Measurements from ENCODE around the gene EPGN. TPM values are rescaled to one million over a fixed set of nuclear protein-coding genes. Genes with fewer than 3 reads are reported as not detected.

Gene EPGN
- total and polyA plus RNA-seq, 7 donors = 0.47 to 4.3 (median 1.5) TPM; not detected in 4

- no peaks in the 10 kb centered on the region for H3K9me3 ChIP-seq
- no peak for ATAC-seq
- whole genome bisulfite sequencing, 3 donors = 89 to 97% (median 89%) methylated on average over 1 of the region's 1 CpG
- no peaks in the 10 kb centered on the region for H3K27me3 ChIP-seq (ENCODE audit: insufficient read depth in 3 of 3, low read length in 2 of 3)
- no peak overlapping the region for H3K27ac ChIP-seq
- TF ChIP-seq, protein P1, sequence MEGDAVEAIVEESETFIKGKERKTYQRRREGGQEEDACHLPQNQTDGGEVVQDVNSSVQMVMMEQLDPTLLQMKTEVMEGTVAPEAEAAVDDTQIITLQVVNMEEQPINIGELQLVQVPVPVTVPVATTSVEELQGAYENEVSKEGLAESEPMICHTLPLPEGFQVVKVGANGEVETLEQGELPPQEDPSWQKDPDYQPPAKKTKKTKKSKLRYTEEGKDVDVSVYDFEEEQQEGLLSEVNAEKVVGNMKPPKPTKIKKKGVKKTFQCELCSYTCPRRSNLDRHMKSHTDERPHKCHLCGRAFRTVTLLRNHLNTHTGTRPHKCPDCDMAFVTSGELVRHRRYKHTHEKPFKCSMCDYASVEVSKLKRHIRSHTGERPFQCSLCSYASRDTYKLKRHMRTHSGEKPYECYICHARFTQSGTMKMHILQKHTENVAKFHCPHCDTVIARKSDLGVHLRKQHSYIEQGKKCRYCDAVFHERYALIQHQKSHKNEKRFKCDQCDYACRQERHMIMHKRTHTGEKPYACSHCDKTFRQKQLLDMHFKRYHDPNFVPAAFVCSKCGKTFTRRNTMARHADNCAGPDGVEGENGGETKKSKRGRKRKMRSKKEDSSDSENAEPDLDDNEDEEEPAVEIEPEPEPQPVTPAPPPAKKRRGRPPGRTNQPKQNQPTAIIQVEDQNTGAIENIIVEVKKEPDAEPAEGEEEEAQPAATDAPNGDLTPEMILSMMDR (IDR thresholded peaks at IDR 0.05) = no peak
- H3K36me3 ChIP-seq (ENCODE audit: insufficient read depth in 1 of 2, low read depth in 1 of 2) = no peaks in the 10 kb centered on the region
- no peak for DNase-seq
- H3K4me3 ChIP-seq = no peak overlapping the region
- intact Hi-C loops (cut with DNase I) = no loop called here
- no peaks in the 10 kb centered on the region for H3K4me1 ChIP-seq
Observed at GRCh38 chr4:74291471-74291870, 16.8 kb upstream of the EPGN start.

- Histone ChIP-seq H3K36me3 (ENCODE audit: insufficient read depth in 1 of 2, low read depth in 1 of 2) (no peaks in the 10 kb centered on the region), H3K9me3 (no peaks in the 10 kb centered on the region), H3K27me3 (ENCODE audit: insufficient read depth in 3 of 3, low read length in 2 of 3) (no peaks in the 10 kb centered on the region), H3K27ac (no peak overlapping the region), H3K4me3 (no peak overlapping the region), H3K4me1 (no peaks in the 10 kb centered on the region)
- ATAC-seq = no peak
- intact Hi-C loops (cut with DNase I) = no loop called here
- no peak for DNase-seq
- TF ChIP-seq, protein P1 (IDR thresholded peaks at IDR 0.05) = no peak
Observed at GRCh38 chr4:74292111-74292870, 16.0 kb upstream of the EPGN start.

DNA sequence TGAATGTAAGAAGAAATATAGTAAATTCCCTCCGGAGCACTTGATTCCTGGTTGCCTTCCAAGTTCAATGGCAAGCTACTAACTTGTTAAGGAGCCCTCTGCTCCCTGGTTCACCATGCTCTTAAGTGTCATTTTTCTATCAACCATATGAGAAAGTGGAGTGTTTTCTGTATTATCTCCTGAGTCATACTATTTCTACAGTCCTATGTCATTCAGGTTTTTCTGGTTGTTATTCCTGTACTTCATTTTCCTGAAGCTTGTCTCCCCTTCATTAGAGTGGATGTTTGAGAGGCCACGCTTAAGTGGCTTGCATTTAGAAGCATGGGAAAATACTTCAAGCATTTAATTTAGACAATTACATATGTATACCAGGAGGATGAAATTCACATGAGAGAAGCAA is 14.7 kb upstream of the EPGN start:
- Histone ChIP-seq H3K27ac (no peak overlapping the region), H3K9me3 (no peaks in the 10 kb centered on the region), H3K27me3 (ENCODE audit: insufficient read depth in 3 of 3, low read length in 2 of 3) (no peaks in the 10 kb centered on the region), H3K4me1 (no peaks in the 10 kb centered on the region), H3K36me3 (ENCODE audit: insufficient read depth in 1 of 2, low read depth in 1 of 2) (no peaks in the 10 kb centered on the region), H3K4me3 (no peak overlapping the region)
- intact Hi-C loops (cut with DNase I) = no loop called here
- WGBS, 3 donors = 75 to 85% (median 79%) methylated on average over 2 of the region's 2 CpGs
- no peak for ATAC-seq
- TF ChIP-seq, protein P1 (IDR thresholded peaks at IDR 0.05) = no peak
- no peak for DNase-seq

DNA sequence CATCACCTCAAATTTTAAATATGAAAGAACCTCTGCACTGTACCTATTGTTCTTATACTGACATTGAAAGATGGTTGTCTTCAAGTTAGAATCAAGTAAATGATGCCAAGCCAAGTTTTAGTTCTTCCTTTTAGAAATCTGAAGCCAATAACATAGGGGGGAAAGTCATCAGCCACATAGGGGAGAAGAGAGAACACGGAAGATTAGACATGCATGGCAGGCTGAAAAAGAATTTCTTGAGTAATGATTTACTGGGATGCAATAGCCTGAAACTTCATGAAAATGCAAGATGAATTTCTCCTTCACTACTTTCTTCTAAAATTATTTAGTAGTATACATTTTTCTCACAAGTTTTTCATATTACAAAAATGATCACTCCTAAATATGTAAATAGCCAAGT is 13.6 kb upstream of the EPGN start:
- Histone ChIP-seq H3K9me3 (no peaks in the 10 kb centered on the region), H3K36me3 (ENCODE audit: insufficient read depth in 1 of 2, low read depth in 1 of 2) (no peaks in the 10 kb centered on the region), H3K4me3 (no peak overlapping the region), H3K27ac (no peak overlapping the region), H3K4me1 (no peaks in the 10 kb centered on the region), H3K27me3 (ENCODE audit: insufficient read depth in 3 of 3, low read length in 2 of 3) (no peaks in the 10 kb centered on the region)
- 70 to 83% (median 74%) methylated on average over 1 of the region's 1 CpG for WGBS, 3 donors
- TF ChIP-seq, protein P1 (IDR thresholded peaks at IDR 0.05) = no peak
- DNase-seq (no peak), ATAC-seq (no peak)
- intact Hi-C loops (cut with DNase I) = no loop called here

DNA sequence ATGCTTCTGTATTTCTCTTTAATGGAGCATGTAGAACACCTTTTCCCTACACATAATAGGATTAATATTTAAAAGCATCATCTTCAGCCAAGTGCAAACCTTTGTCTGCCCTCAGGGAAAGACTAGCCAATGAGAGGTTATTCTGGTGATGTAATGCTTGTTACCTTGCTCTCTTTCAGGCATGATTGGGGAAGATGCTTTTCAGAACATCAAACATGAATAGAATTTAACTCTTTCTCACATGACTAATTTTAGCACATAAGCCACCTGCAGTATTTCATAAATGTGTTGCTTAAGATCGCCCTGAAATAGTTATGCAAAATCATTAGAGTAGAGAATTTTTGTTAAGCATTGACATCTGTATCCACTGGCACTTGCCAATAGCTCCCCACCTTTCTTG is 10.7 kb upstream of the EPGN start:
- H3K27ac ChIP-seq = no peak overlapping the region
- H3K4me1 ChIP-seq = no peaks in the 10 kb centered on the region
- H3K27me3 ChIP-seq (ENCODE audit: insufficient read depth in 3 of 3, low read length in 2 of 3) = no peaks in the 10 kb centered on the region
- H3K36me3 ChIP-seq (ENCODE audit: insufficient read depth in 1 of 2, low read depth in 1 of 2) = no peaks in the 10 kb centered on the region
- DNase-seq = no peak
- WGBS, 3 donors = 69 to 87% (median 77%) methylated on average over 1 of the region's 1 CpG
- TF ChIP-seq, protein P1 (IDR thresholded peaks at IDR 0.05) = no peak
- H3K9me3 ChIP-seq = no peaks in the 10 kb centered on the region
- H3K4me3 ChIP-seq = no peak overlapping the region
- no peak for ATAC-seq
- intact Hi-C loops (cut with DNase I) = no loop called here
